ENCODE data around the gene ACSL4.

Gene ACSL4

GRCh38 chrX:109732807-109733612, at the start of gene ACSL4:
Gene ACSL4, minus strand, starts transcription at chrX:109733257. Its CDS starts 49,894 bp downstream, at chrX:109683363.
- peak; percentile 78 to 91 for DNase-seq (ENCODE audit: low read depth in 2 of 2)
- H3K4me3 ChIP-seq (replicated peaks in 1 of 2; ENCODE audit: low read depth in 2 of 2, low read length in 2 of 2): peak within 1 kb of the TSS; percentile 83 to 84
- TF ChIP-seq, protein P1, sequence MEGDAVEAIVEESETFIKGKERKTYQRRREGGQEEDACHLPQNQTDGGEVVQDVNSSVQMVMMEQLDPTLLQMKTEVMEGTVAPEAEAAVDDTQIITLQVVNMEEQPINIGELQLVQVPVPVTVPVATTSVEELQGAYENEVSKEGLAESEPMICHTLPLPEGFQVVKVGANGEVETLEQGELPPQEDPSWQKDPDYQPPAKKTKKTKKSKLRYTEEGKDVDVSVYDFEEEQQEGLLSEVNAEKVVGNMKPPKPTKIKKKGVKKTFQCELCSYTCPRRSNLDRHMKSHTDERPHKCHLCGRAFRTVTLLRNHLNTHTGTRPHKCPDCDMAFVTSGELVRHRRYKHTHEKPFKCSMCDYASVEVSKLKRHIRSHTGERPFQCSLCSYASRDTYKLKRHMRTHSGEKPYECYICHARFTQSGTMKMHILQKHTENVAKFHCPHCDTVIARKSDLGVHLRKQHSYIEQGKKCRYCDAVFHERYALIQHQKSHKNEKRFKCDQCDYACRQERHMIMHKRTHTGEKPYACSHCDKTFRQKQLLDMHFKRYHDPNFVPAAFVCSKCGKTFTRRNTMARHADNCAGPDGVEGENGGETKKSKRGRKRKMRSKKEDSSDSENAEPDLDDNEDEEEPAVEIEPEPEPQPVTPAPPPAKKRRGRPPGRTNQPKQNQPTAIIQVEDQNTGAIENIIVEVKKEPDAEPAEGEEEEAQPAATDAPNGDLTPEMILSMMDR (IDR thresholded peaks at IDR 0.05; ENCODE audit: low read depth, low read length): no peak

DNA sequence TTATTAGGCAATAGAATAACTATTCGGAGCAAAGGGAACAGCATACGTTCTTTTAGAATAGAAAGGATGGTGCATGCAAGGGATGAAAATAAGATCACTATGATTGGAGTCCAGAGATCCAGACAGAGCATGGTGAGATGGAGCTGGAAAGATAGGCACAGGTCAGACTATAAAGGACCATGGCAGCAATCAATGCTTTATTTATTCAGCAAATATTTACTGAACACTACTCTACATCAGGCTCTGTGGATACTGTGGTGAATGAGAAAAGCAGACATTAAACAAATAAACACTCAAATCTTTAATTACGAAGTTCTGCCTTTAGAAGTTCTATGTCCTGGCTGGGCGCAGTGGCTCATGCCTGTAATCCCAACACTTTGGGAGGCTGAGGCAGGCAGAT, 44.7 kb upstream of the ACSL4 start:
- no peak overlapping the region for H3K4me3 ChIP-seq (replicated peaks in 1 of 2; ENCODE audit: low read depth in 2 of 2, low read length in 2 of 2)
- TF ChIP-seq, protein P1 (IDR thresholded peaks at IDR 0.05; ENCODE audit: low read depth, low read length): no peak
- no peak for DNase-seq (ENCODE audit: low read depth in 2 of 2)

GRCh38 chrX:109776986-109777385, 43.9 kb upstream of the ACSL4 start:
- no peak for DNase-seq (ENCODE audit: low read depth in 2 of 2)
- no peak overlapping the region for H3K4me3 ChIP-seq (replicated peaks in 1 of 2; ENCODE audit: low read depth in 2 of 2, low read length in 2 of 2)
- TF ChIP-seq, protein P1 (IDR thresholded peaks at IDR 0.05; ENCODE audit: low read depth, low read length): no peak

DNA sequence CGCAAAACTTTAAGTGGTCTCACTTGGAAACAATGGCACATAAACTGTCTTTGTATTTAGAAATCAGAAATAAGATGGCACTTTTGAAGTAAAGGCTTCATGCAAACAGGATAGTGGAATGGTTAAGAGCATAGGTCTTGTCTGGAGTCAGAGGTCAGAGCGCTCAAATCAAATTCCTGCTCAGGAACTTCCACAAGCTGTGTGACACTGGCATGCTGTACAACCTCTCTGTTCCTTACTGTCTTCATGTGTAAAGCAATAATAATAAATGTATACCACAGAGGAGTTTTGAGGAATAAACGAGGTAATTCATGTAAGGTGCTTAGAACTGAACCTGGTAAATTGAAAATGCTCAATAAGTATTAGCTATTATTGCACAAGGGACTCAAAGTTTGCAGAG, 43.4 kb upstream of the ACSL4 start:
- DNase-seq (ENCODE audit: low read depth in 2 of 2): no peak
- H3K4me3 ChIP-seq (replicated peaks in 1 of 2; ENCODE audit: low read depth in 2 of 2, low read length in 2 of 2): no peak overlapping the region
- TF ChIP-seq, protein P1 (IDR thresholded peaks at IDR 0.05; ENCODE audit: low read depth, low read length): no peak

- DNase-seq (ENCODE audit: low read depth in 2 of 2): no peak
- no peak overlapping the region for H3K4me3 ChIP-seq (replicated peaks in 1 of 2; ENCODE audit: low read depth in 2 of 2, low read length in 2 of 2)
- TF ChIP-seq, protein P1 (IDR thresholded peaks at IDR 0.05; ENCODE audit: low read depth, low read length): no peak
Measured at GRCh38 chrX:109775386-109775785, 42.3 kb upstream of the ACSL4 start.

DNA sequence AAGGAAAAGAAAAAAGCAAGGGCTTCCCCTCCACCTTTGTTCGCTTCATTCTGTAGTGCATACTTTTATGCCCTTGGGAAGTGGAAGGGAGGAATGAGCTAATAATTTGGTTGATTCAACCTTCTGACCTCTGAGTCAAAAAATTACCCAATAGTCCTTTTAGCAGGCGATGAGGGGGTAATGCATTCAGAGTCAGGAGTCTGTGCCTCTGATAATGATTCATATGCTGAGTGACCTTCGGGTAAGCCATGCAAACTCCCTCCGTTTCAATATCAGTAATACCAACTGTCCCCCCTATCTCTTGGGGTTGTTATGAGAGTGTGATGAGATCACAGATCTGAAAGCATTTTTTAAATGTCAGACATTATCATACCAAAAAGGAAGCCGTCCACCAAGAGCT, 41.6 kb upstream of the ACSL4 start:
- DNase-seq (ENCODE audit: low read depth in 2 of 2): peak; percentile 79 to 91
- H3K4me3 ChIP-seq (replicated peaks in 1 of 2; ENCODE audit: low read depth in 2 of 2, low read length in 2 of 2): no peak overlapping the region
- TF ChIP-seq, protein P1 (IDR thresholded peaks at IDR 0.05; ENCODE audit: low read depth, low read length): no peak
